ENCODE measurements around the gene P2RY6. TPM values are rescaled to one million over a fixed set of nuclear protein-coding genes. Genes with fewer than 3 reads are reported as not detected.

Gene P2RY6
- total RNA-seq, 1 experiment from 2014 or later, result 0.80 TPM

DNA sequence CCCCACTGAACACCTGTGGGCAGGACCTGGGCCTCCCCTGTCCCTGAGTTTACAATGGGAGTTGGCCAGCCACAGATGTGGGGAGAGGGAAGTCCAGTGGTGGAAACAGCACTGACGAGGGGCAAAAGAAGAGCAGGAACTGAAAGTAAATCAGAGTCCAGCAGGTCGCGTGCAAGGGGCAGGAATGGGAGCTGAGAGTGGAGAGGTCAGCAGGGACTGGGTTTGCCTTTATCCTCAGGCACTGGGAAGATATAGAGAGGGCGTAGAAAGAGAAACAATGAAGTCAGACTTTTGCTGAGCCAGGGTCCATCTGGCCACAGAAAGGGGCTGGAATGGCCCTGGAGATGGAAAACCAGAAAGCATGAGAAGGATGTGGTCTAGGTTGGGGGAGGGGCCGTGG is 8.5 kb downstream of the P2RY6 start:
- DNase-seq (ENCODE audit: low read depth), result no peak

DNA sequence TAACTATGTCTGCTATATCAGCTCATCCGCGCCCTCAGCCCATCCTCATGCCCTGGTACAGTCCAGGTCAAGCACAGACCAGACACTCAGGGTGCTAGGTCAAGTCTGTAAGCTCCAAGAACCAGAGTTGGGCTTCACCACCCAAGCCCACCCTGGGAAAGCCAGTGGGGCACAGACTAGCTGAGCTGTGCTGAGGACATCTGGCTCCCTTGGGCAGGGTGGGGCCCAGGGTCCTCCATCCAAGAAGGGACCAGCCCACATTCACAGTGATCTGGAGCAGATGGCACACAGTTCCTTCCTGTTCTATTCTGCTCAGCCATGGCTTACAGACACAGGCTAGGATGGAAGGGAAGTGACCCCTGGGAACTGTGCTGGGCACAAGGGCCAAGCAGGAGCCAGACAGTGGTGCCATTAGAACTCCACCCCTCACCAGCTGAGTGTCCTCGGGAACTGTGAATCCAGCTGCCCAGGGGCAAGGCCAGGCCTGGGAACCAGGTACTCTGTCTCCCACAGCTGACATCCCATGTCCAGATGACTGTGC is 9.1 kb downstream of the P2RY6 start:
- no peak for DNase-seq (ENCODE audit: low read depth)

DNA sequence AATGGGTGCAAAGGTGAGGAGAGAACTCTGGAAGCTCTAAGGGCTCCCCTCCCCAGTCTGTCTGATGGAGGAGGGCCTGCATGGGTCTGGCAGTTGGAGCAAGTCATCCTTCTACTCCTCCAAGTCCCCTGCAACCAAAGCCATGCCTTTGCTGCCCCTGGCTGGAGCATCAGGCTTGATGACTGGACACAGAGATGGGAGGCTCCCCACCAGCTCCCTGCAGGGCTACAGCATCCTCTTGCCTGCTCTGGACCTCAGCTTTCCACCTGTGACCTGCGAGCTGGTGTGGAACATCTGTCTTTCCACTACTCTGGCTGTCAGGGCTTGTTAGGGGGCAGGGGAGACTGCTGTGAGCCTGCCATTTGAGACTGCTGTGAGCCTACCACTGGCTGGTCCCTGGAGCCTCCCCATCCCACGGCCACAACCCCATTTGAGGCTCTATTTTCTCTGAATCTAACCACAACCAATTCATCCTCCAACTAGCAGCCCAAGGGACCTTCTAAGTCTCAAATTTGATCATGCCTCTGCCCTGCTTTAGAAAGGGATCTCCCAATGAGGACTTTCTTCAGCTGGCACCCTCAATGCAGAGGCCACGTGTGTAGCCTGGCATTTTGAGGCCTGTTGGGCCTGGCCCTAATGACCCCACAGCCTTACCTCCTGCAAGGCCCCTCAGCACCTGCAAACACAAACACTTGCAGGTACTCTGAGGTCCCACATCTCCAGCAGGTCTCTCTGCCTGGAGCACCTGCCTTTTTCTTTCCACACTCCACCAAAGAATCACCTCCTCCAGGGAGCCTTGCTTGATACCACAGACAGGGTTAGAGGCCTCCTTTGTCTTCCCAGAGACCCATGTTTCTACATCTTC is 9.9 kb downstream of the P2RY6 start:
- DNase-seq (ENCODE audit: low read depth), result no peak

DNA sequence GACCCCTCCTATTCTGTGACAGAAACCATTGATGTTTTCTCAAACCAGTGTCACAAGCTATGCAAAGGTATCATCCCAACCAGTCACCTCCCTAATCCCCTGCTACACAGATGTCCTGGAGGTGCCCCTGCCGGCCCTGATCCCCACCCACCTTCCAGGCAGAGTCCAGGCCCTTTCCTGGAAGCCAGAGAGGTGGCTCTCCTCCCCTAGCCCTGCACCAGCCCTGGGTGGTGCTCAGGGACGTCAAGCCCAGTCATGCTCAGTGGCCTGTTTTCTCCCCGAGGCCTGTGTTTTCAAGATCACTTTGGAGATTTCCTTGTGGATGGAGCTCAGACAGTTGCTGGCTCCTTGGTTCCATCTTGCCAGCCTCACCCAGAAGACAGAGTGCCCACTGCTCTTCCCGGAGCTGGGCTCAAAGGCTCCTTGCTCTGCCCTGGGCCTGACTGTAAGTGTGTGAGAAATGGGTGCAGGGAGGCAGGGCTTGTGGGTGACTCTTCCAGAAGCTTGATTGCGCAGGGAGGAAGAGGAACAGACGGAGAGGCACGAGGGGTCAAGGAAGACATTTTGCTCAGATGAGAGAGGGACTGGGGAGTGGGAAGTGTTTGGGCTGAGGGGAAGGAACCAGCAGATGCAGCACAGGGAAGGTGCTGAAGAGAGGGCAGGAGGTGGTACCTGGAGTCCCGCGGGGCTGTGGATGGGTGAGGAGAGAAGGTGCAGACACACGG is 11.3 kb downstream of the P2RY6 start:
- no peak for DNase-seq (ENCODE audit: low read depth)

DNA sequence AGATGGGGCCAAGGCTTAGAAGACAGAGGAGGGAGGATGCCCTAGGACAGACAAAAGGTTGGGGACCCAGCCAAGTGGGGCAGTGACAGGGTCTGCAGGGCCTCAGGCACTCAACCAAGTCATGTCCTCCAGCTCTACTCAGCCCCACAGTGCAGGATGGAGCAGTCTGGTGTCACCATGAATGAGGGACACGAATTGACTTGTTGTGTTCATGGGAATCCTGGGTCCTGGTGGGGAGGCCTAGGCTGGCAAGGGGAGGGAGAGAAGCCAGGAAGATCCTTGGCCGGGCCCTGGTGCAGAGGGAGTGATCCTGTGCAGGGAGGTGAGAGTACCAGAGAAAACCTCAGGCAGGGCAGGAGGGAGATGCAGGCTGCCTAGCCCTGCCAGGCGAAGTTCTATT is 12.0 kb downstream of the P2RY6 start:
- no peak for DNase-seq (ENCODE audit: low read depth)

DNA sequence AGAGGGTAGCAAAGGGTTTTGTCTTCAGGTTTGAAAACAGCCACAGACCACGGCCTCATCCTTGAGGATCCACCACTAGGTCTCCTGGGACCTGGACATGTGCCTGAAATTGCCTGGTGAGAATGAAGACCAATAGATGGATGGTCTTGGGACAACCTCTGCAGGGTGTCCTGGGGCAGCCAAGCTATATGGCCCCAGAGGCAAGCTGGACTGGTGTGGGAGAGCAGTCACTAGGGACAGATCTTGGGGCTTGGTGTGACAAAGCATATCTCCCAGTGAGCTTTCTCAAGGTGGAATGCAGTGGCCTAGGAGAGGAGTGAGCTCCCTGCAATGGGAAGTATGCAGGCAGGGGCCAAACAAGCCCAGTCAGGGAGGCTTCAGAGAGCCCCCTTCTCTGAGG is 13.6 kb downstream of the P2RY6 start:
- DNase-seq (ENCODE audit: low read depth), result no peak

DNA sequence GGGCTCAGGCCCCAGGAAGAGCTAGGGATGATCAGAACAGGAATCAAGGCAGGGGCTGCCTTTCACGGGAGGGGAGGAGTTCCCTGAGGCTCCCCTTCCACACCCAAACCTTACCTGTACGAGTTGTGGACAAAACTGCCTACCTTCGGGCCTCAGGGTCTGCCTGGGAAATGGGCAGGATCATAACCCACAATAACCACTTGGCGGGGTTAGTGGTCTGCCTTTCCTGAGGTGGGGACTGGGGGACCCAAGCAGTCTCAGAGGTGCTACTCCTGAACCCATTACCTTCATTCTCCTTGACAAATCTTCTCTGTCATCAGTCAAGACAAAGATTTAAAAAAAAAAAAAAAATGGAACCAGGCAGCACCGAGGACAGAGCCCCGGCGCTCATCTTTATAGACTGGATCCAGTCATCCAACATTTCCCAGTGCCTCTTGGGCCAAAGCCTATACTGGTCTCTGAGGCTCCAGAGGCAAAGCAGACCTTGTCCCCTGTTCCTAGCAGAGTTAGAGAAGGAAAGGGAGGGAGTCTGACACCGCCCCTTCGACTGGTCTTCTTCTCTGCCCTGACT is 14.2 kb downstream of the P2RY6 start:
- DNase-seq (ENCODE audit: low read depth), result no peak

DNA sequence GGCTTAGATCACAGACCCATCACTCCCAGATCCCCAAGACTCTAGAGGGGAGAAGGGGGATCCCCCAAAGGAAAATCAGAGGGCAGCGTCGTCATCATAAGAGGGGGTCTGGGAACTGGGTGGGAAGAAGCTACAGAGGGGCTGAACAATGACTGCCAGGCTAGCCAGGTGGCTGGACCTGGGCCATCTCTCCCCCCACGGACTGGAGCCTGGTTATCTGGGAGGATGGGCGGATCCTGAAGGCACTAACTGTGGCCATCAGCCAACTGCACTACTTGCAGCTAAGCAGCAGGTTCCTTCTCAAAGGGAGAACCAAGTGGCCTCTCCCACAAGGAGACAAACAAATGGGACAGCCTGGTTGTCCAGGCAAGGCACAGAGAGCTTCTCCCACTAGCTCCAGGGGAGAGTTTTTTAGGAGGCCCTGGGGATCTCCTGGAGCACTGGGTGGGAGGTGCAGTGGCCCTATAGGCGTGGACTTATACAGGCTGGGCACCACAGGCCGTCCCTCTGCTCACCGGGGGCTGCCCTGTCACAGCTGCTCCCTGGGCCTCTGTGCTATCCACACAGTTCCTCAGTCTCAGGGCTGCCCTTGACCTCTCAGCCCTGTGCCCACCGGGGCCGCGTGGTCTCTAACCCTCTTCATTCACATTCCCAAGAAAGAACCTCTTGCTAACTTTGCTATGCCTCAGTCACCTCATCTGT is 15.4 kb downstream of the P2RY6 start:
- no peak for DNase-seq (ENCODE audit: low read depth)

DNA sequence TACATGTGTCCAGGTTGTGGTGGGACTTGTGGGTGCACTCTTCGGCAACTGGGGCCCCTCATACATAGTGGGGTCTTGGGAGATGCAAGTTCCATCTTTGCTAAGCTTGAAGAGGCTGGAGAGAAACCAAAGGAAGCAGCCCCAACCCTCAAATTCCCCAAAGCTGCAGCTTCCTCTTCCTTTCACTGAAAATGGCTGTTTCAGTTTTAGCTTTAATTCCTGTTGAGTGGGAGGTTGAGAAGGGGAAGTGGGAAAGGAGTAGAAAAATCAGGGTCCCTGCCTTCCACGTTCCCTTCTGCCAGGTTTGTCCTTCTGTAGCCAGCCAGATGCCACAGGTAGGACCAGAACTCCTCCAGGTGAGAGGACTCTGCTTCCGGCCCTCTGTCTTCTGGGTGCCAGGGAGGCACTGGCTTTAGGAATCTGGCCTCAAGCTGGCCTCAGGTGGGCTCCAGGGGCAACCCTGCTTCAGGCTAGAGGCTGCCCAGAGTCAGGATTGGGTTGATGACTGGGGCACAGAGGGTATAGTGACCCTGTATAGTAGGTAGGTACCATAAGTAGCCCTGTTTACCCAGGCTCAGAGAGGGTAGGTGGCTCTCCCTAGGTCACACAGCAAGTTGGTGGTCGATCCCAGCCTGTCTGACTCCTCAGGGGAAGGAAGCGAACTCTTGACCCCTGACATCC is 16.2 kb downstream of the P2RY6 start:
- no peak for DNase-seq (ENCODE audit: low read depth)

DNA sequence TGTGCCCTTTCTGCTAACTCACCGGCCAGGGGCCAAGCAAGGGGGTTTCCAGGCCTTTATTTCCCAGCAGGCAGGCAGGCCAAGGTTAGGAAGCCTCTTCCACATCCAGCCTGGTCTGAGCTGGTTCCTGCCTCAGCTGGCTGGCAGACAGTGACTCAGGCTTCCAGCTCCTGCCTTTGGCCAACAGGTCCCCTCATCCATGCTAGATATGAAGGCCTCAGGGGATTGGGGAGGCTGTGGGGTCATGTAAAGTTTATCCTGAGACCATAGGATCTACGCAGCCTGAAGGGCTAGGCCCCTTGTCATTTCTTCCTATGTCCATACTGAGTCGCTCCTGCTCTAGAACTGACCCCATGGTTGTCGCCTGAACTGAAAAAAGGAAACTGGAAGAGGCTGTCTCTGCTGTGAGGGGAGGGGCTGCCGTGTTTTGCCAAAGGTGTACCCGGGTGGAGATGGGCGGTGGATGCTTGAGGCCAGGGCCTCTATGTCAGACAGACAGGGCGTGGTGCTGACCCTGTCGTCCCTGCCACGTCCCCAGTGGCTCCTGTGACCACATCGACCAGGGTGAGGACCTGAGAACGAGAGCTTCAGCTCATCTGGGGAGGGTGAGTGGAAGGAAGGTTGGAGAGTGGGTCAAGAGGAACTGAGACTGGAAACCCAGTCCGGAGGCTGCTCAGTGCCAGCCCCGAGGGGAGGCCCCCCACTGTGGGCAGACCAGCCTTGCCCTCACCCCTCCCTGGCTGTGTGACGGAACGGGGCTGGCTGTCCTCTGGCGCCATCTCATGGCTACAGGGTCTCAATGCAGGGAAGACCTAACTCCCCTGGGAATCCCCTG is 17.0 kb downstream of the P2RY6 start:
- DNase-seq (ENCODE audit: low read depth), result peak; percentile 89

DNA sequence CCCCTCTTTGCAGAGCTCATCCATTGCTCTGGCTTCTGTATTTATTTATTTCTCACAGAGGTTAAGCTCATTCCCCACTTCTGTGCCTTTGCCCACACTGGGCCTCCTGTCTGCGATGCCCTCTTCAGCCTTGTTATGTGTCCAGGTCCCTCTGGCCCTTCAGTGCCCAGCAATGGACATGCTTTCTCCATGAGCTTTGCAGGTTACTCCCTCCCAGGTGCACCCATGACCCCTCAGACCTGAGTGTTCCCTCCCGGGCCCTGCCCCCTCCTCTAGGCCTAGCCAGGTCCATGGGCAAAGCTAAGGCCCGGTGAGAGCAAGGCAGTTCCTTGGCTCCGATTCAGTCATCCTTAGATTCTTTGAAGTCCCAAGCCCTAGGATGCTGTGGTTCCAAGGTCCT is 18.4 kb downstream of the P2RY6 start:
- DNase-seq (ENCODE audit: low read depth), result no peak

DNA sequence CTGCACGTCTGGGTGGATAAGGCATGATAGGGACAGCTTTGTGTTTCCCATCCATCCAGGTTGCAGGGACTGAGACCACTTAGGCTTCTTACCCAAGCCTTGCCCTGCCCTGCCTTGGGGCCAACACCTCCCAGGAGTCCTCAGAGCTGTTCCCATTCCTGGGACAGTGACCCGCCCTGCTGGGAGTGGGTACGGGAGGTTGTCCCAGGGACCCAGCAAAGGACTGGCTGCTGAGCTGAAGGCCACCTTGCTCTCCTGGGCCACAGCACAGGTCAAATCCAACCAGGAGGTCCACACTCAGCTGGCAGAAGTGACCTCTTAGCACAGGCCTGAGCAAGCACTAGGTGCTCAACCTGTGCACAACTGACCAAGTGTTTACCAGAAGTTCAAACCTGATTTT is 19.1 kb downstream of the P2RY6 start:
- no peak for DNase-seq (ENCODE audit: low read depth)

DNA sequence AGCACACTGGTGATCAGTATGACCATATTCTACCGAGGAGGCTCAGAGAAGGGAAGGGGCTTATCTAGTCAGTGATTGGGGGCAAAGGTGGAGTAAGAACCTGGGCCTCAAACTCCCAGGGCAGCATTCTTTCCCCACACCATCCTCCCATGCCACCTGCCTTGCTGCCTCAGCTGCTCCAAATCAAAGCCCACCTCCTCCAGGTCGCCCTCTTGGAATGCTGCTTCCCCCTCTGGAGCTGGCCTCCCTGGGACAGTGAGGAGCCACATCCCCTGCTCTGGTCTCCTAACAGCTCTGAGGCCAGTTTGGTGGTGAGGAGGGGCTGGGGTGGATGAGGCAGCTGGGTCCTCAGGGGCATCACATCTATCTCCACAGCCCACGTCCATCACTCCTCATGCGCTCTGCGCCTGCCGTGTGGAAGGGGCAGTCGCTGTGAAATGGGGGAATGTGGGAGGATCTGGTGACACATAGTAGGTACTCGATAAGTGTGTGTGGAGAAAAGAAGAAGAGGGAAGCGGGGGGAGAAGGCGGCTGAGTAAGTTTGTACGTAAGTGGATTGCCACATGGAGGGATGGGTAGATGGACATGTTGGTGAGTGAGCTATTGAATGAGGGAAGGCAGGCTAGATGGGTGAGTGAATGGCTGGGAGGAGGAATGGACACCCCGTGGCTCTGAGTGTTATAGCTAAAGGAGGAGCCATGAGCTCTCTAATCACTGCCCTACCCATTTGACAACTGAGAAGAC is 19.8 kb downstream of the P2RY6 start:
- no peak for DNase-seq (ENCODE audit: low read depth)

DNA sequence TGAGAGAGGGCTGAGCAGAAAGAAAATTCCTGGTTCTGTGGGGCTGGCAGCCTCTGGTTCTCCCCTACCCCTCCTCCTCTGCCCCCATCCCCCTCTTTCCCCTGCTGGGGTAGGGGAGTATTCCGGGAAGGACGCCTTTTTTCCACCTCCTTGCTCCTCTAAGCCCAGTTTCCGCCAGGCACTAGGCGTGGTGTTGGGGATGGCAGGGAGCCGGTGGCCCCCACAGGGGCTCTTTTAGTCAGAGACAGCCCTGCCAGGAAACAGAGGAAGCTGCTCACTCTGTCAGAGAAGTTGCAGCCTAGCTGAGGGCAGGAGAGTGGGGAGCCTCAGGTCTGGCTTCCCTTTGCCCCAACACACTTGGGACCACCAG is 20.4 kb downstream of the P2RY6 start:
- peak; percentile 39 for DNase-seq (ENCODE audit: low read depth)

DNA sequence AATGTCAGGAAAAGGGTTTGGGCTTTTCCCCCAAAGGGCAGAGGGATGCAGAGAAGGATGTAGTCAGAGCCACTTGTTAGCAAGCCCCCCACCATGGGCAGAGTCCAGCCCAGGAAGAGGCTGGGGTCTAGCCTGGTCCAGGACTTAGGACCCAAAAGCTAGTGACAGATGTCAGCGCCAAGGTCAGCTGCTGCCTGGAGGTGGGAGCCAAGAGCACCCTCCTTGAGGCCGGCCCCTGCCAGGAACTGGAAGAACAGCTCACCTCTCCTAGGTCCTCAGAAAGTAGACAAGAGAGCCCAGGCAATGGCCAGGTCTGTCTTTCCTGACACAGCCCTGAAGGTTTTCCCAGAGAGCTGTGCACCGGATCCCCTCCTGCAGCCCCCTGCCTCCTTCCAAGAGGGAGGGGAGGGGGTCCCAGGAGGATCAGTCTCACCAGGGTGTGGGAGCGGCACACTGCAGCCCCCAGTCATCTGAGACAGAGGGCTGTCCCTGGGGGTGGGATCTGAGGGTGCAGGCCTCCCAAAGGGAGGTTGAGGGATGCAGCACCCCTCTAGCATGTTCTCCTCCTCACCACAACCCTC is 21.3 kb downstream of the P2RY6 start:
- DNase-seq (ENCODE audit: low read depth), result no peak

DNA sequence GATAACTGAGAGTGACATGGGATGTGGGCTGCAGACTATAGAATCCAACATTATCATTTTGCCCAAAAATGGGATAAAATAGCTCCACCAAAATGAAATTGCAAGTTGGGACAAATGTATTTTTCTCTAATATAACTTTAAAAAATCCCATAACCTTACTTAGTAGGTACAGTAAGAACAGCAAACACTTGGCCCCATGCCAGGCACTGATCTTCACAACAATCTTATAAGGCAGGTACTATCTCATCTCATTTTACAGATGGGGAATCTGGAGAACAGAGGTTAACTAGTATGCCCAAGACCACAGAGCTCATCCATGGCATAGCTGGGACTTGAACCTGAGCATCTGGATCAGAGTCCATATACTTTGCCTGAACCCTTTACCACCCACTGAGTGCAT is 22.5 kb downstream of the P2RY6 start:
- DNase-seq (ENCODE audit: low read depth), result no peak

DNA sequence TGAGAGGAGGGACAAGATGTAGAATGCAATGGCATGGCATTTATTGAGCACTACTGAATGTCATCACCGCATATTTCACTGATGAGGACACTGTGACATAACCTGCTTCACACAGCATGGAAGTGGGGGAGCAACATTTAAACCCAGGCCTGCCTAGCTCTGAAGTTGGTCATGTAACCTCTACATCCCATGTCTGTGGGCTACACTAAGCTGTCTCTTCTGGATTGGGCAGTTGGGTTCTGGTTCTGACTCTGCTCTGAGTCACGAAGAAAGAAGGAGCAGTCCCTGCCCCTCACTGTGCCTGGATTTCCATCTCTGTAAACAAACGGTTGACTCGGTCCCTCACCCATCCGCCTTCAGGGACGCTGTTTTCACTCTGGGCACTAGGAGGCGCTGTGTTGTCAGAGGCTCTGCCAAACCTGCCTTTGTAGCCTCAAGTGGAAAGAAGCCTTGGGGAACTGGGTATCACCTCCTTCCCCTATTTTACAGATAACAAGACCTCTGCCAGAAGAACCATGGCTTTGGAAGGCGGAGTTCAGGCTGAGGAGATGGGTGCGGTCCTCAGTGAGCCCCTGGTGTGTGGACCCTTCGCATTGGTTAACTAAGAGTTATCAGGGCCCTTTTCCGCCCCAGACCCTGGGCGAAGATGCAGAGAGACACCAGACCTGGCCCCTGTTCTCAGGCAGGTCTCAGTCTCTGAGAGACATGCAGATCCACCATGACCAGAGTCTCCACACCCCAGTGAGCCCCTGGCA is 23.3 kb downstream of the P2RY6 start:
- DNase-seq (ENCODE audit: low read depth), result peak; percentile 83

DNA sequence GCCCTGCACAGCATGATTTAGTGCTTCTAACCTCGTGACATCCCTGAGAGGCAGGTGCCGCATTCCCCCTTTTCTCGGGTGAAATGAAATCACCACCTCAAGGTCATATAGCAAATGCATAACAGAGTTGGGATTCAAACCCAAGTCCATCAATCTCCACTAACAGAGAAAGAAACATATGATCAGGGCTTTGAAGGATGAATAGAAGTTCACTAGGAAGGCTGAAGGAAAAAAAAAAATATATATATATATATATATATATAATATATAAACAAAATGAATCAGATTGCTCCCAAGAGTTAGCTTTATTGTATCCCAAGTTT is 23.8 kb downstream of the P2RY6 start:
- no peak for DNase-seq (ENCODE audit: low read depth)
